CD4-positive, CD25-positive, alpha-beta regulatory T cell (primary cell): ENCODE data around the gene GCM1. TPM values are rescaled to one million over a fixed set of nuclear protein-coding genes. Genes with fewer than 3 reads are reported as not detected.

Experiments used
- ATAC-seq, 2 donors: fragments of 150-1000 bp; cut with Tn5 transposase; one replicate each; pipeline ENCODE4 v1.10.0; 2021; ENCODE audit warnings: low read depth in 2 of 2, moderate number of reproducible peaks in 2 of 2, moderate library complexity in 1 of 2
- DNase-seq, 3 donors: peaks; one replicate each; pipeline versions ENCODE4 v3.0.0 to v3.0.0-alpha.2; 2012 to 2022; ENCODE audit warnings: mixed read lengths in 1 of 3
- H3K27ac ChIP-seq: one replicate; pipeline ENCODE4 v1.7.0; 2013; ENCODE audit warnings: mild to moderate bottlenecking, low read length; ENCODE audit not compliant: insufficient read depth, poor library complexity, severe bottlenecking
- H3K27me3 ChIP-seq: one replicate; pipeline ENCODE4 v1.7.0; 2013; ENCODE audit warnings: low read length; ENCODE audit not compliant: control insufficient read depth, insufficient read depth
- H3K36me3 ChIP-seq: one replicate; pipeline ENCODE4 v1.7.0; 2013; ENCODE audit warnings: mild to moderate bottlenecking, low read length, moderate library complexity; ENCODE audit not compliant: control insufficient read depth, insufficient read depth
- H3K4me1 ChIP-seq: 2 replicates; pipeline ENCODE4 v1.7.0; 2013; ENCODE audit warnings: mild to moderate bottlenecking, low read length; ENCODE audit not compliant: insufficient read depth, control insufficient read depth, poor library complexity, severe bottlenecking
- H3K4me3 ChIP-seq: one replicate; pipeline ENCODE4 v1.7.0; 2013; ENCODE audit warnings: low read depth, mild to moderate bottlenecking, low read length, moderate library complexity
- H3K9me3 ChIP-seq, 2 experiments: 1 replicate in 1 of 2; 2 replicates in 1 of 2; pipeline ENCODE4 v1.7.0; 2013; ENCODE audit warnings: low read length in 2 of 2, mild to moderate bottlenecking in 1 of 2, moderate library complexity in 1 of 2; ENCODE audit not compliant: control insufficient read depth in 2 of 2
- H3K27ac Mint-ChIP-seq, 3 donors: one replicate each; pipeline ENCODE4 v1.8.0; 2020 to 2022; ENCODE audit warnings: mild to moderate bottlenecking in 3 of 3, mixed read lengths in 3 of 3, moderate library complexity in 2 of 3
- H3K27me3 Mint-ChIP-seq: one replicate; pipeline ENCODE4 v1.8.0; 2022; ENCODE audit warnings: mild to moderate bottlenecking, mixed read lengths
- H3K36me3 Mint-ChIP-seq: one replicate; pipeline ENCODE4 v1.8.0; 2020; ENCODE audit warnings: mixed read lengths
- H3K4me1 Mint-ChIP-seq, 4 donors: one replicate each; pipeline ENCODE4 v1.8.0; 2020 to 2022; ENCODE audit warnings: mixed read lengths in 4 of 4, mild to moderate bottlenecking in 1 of 4
- H3K4me3 Mint-ChIP-seq, 4 donors: one replicate each; pipeline ENCODE4 v1.8.0; 2020 to 2022; ENCODE audit warnings: mild to moderate bottlenecking in 4 of 4, mixed read lengths in 4 of 4, moderate library complexity in 3 of 4
- H3K9me3 Mint-ChIP-seq, 7 donors: one replicate each; pipeline ENCODE4 v1.8.0; 2020 to 2022; ENCODE audit warnings: mixed read lengths in 7 of 7, mild to moderate bottlenecking in 3 of 7, moderate library complexity in 2 of 7
- polyA plus RNA-seq, 4 donors: library from polyadenylated mRNA; unstranded; fragments of 300-500 nt; fragmentation: Illumina TruSeq; gene quantifications; one replicate each; pipeline ENCODE4 v1.2.3, GENCODE V29; 2021
- total RNA-seq: library from RNA; stranded (reverse); gene quantifications from one replicate; pipeline ENCODE4 v1.2.3, GENCODE V29; 2022

Gene GCM1
- total and polyA plus RNA-seq, 5 donors from 2014 or later = 0.09 to 0.22 (median 0.10) TPM; not detected in 2

- Mint-ChIP-seq H3K4me3 (no peak overlapping the region), H3K4me1 (peaks cover 0 to 3% (median 1%) of the 10 kb centered on the region in 4 donors), H3K27ac (no peak overlapping the region), H3K9me3 (no peaks in the 10 kb centered on the region), H3K27me3 (no peaks in the 10 kb centered on the region), H3K36me3 (peaks cover 32% of the 10 kb centered on the region)
- ATAC-seq = no peak
- Histone ChIP-seq H3K27me3 (no peaks in the 10 kb centered on the region), H3K4me1 (no peaks in the 10 kb centered on the region), H3K4me3 (no peak overlapping the region), H3K9me3 (no peaks in the 10 kb centered on the region), H3K36me3 (peaks cover 74% of the 10 kb centered on the region), H3K27ac (no peak overlapping the region)
- no peak for DNase-seq
Observed at GRCh38 chr6:53086302-53086701, 62.3 kb downstream of the GCM1 start.

GRCh38 chr6:53080813-53081212, 67.8 kb downstream of the GCM1 start:
- H3K36me3 ChIP-seq = peaks cover 75% of the 10 kb centered on the region
- H3K4me3 ChIP-seq = no peak overlapping the region
- H3K27ac ChIP-seq = no peak overlapping the region
- peaks cover 27% of the 10 kb centered on the region for H3K36me3 Mint-ChIP-seq
- peaks cover 0 to 3% (median 0%) of the 10 kb centered on the region in 4 donors for H3K4me1 Mint-ChIP-seq
- DNase-seq (no peak), ATAC-seq (no peak)
- H3K27me3 Mint-ChIP-seq = no peaks in the 10 kb centered on the region
- H3K27me3 ChIP-seq = no peaks in the 10 kb centered on the region
- no peak overlapping the region for H3K4me3 Mint-ChIP-seq
- no peak overlapping the region for H3K27ac Mint-ChIP-seq
- H3K4me1 ChIP-seq = no peaks in the 10 kb centered on the region
- no peaks in the 10 kb centered on the region for H3K9me3 Mint-ChIP-seq
- no peaks in the 10 kb centered on the region for H3K9me3 ChIP-seq

Other genes with a start within 250 kb of the GCM1 start
- not detected for gene GSTA3, start 239.1 kb downstream of the GCM1 start, total RNA-seq
- not detected for gene GSTA3, start 239.1 kb downstream of the GCM1 start, polyA plus RNA-seq
- gene GSTA4, start 153.6 kb downstream of the GCM1 start, total RNA-seq = 1.4 TPM
- gene GSTA4, start 153.6 kb downstream of the GCM1 start, polyA plus RNA-seq = 1 to 10 TPM; 1.1 to 4.1 (median 1.2) TPM
- 9.1 TPM for gene CILK1, start 87.0 kb downstream of the GCM1 start, total RNA-seq
- gene CILK1, start 87.0 kb downstream of the GCM1 start, polyA plus RNA-seq = 1 to 10 TPM; 3.9 to 6.2 (median 5.1) TPM
- gene FBXO9, start 83.4 kb downstream of the GCM1 start, total RNA-seq = 78.3 TPM
- 10 to 100 TPM; 44.1 to 48.5 (median 44.3) TPM for gene FBXO9, start 83.4 kb downstream of the GCM1 start, polyA plus RNA-seq
- gene ELOVL5, start 200.1 kb upstream of the GCM1 start, total RNA-seq = 201 TPM
- 100 to 1,000 TPM; 139 to 175 (median 154) TPM for gene ELOVL5, start 200.1 kb upstream of the GCM1 start, polyA plus RNA-seq